C4-2B (cell line): ENCODE results near the gene GMDS.
"Not testable (repeated sequence)": the region's sequence is repeated elsewhere in the genome, so short reads cannot be mapped to it uniquely, and the experiment has no call there.

Experiments used
- H3K27ac ChIP-seq: fragments of 450-650 bp; 2 replicates; pipeline ENCODE4 v1.5.1; 2017
- CTCF ChIP-seq: fragments of 450-650 bp; conservative IDR thresholded peaks from 2 replicates; pipeline ENCODE4 v1.5.1; 2017; ENCODE audit warnings: mild to moderate bottlenecking
- ZFX ChIP-seq: fragments of 450-650 bp; IDR thresholded peaks from 2 replicates; pipeline ENCODE4 v1.6.1; 2017

Gene GMDS

GRCh38 chr6:1850121-1850839 is 395.1 kb downstream of the GMDS start:
- no peak for TF ChIP-seq CTCF
- TF ChIP-seq ZFX: no peak
- H3K27ac ChIP-seq: no peak overlapping the region

GRCh38 chr6:1849691-1850090 is 395.7 kb downstream of the GMDS start:
- TF ChIP-seq ZFX (no peak), CTCF (no peak)

GRCh38 chr6:1848752-1849151 is 396.7 kb downstream of the GMDS start:
- H3K27ac ChIP-seq: no peak overlapping the region
- TF ChIP-seq ZFX (no peak), CTCF (no peak)

More at GRCh38 chr6:1849691-1850090, 395.7 kb downstream of the GMDS start:
- no peak overlapping the region for H3K27ac ChIP-seq

GRCh38 chr6:1846611-1847010 is 398.8 kb downstream of the GMDS start:
- TF ChIP-seq CTCF: no peak
- TF ChIP-seq ZFX: no peak
- H3K27ac ChIP-seq: no peak overlapping the region

GRCh38 chr6:1845543-1845942 is 399.9 kb downstream of the GMDS start:
- not testable (repeated sequence) for H3K27ac ChIP-seq

- no peak overlapping the region for H3K27ac ChIP-seq
- no peak for TF ChIP-seq CTCF
- no peak for TF ChIP-seq ZFX
These were observed 403.1 kb downstream of the GMDS start for GRCh38 chr6:1842334-1842733.

GRCh38 chr6:1841136-1841535 is 404.3 kb downstream of the GMDS start:
- no peak overlapping the region for H3K27ac ChIP-seq
- no peak for TF ChIP-seq ZFX
- TF ChIP-seq CTCF: no peak

GRCh38 chr6:1840491-1841121 is 404.8 kb downstream of the GMDS start:
- TF ChIP-seq CTCF (no peak), ZFX (no peak)
- H3K27ac ChIP-seq: no peak overlapping the region
